G401.6 (cell line): ENCODE data around the gene HNRNPA1.
"Not testable (repeated sequence)": the region's sequence is repeated elsewhere in the genome, so short reads cannot be mapped to it uniquely, and the experiment has no call there.

Experiments used
- FAIRE-seq: peaks from 2 replicates; lab custom pipeline; 2012; peaks lifted over from hg19 to GRCh38; lab: Jason Lieb, UNC

The HNRNPA1 gene

DNA sequence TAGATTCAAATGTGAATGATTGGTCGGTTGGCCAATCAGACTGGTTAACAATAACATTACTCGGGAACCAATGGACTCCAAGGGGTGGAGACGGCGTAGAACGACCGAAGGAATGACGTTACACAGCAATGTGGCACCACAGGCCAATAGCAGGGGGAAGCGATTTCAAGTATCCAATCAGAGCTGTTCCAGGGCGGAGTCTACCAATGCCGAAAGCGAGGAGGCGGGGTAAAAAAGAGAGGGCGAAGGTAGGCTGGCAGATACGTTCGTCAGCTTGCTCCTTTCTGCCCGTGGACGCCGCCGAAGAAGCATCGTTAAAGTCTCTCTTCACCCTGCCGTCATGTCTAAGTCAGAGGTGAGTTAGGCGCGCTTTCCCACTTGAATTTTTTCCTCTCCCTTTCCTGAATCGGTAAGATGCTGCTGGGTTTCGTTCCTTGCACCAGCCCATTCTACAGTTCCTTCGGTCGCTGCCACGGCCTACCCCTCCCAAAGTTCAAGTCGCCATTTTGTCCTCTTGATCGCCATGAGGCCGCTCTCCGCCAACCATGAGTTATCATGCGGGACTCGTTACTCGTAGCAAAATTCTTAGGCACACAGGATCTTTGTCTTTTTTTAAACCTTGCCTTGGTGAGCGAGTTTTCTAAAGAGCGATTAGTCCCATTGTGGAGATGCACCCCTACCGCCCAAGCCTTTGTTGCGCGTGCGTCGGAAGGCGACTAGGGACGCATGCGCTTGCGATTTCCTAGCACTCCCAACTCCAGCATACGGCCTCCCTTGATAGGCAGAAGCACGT lies at the start of gene HNRNPA1:
Gene HNRNPA1, plus strand, starts transcription at position 259 of the 793 bp plus-strand sequence. Its CDS starts 82 bp downstream, at position 341.
- FAIRE-seq, result peak; percentile 97

DNA sequence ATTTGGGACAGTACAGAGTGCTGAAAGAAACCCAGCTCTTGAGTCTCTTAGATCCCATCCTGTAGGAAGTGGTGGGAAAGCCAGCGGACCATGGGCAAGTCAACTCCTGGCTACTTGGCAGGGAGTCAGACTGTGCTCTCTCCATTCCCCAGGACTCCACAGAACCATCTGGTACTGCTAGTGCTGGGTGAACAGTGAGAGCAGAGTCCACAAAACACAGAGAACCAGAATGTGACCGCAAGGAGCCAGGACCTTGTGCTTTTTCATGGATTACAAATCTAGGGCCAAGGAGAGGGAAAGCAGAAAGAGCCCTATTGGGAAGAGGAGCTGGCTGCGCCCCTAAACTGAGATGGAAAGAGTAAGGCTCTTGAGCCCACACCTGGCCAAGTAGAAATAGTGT lies 49.3 kb upstream of the HNRNPA1 start:
- not testable (repeated sequence) for FAIRE-seq

- FAIRE-seq, result peak; percentile 88
Measured at GRCh38 chr12:54232790-54233189, 47.7 kb upstream of the HNRNPA1 start.

- FAIRE-seq, result no peak
Measured at GRCh38 chr12:54238531-54238930, 42.0 kb upstream of the HNRNPA1 start.

- FAIRE-seq, result no peak
Measured at GRCh38 chr12:54239620-54240019, 40.9 kb upstream of the HNRNPA1 start.

GRCh38 chr12:54240129-54240528 lies 40.4 kb upstream of the HNRNPA1 start:
- no peak for FAIRE-seq

DNA sequence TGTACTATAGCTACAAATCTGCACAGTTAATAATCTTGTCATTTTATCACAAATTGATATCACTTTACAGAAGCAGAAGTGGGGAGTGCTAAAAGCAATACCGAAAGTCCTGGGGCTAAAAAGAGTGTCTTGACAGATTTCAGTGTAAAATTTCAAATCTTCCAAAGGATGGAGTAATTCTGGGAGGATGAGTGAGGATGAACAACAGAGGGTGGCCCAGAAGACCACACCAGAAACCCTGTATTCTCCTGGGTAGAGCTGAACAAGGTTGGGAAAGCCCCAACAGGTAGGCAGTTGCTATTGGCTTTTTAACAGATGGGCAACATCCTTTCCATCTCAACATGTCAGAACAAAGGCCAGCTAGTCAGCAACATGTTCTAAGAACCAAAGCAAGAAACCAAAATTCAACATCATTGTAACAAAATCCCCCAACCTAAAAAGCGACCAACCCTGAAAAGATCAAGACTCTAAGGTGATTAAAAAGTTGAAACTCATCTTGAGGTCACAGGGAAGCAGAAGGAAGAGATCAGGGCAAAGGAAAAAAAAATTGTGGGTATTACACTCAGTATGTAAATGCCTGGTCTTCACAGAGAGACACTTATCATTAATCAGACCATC lies 39.4 kb upstream of the HNRNPA1 start:
- FAIRE-seq, result no peak

DNA sequence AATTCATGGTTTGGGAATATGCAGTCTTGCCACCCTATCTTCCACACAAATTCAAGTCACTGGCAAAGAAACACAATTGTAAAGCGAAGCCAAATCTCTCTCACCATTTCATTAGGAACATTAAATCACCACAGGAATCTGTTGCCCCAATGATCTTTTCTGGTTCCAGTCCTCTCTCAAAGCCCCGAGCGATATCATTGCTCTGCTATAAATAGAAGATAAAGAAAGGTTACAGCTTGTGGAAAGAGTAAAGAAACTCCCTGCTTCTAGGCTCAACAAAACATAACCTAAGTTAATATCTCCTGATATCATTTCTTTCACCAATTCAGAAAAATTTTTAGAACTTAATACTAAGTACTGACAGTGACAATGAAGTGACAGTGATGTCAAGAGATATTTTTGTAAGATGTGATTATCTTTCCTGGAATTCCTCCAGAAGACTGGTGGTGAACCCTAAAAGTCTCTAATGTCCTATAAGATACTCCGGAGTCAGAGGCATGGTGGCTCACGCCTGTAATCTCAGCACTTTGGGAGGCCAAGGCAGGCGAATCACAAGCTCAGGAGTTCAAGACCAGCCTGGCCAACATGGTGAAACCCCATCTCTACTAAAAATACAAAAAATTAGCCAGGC lies 34.4 kb upstream of the HNRNPA1 start:
- FAIRE-seq, result no peak

DNA sequence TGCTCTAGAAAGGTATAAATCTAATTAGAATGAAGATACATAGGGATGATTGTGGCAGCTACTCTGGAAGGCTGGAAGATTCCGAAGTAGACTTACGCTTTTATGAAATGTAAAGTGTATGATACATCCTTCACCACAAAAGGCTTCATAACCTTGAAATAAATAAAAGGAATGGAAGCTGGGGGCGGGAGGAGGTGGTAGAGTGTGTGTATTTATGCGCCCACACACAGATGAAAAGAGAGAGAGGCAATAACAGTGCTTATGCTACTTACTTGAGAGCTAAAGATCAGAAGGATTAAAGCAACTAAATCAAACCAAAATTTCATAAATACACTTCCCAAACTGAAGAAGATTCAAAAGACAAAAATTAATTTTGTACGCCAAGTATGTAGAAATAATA lies 31.0 kb upstream of the HNRNPA1 start:
- no peak for FAIRE-seq

DNA sequence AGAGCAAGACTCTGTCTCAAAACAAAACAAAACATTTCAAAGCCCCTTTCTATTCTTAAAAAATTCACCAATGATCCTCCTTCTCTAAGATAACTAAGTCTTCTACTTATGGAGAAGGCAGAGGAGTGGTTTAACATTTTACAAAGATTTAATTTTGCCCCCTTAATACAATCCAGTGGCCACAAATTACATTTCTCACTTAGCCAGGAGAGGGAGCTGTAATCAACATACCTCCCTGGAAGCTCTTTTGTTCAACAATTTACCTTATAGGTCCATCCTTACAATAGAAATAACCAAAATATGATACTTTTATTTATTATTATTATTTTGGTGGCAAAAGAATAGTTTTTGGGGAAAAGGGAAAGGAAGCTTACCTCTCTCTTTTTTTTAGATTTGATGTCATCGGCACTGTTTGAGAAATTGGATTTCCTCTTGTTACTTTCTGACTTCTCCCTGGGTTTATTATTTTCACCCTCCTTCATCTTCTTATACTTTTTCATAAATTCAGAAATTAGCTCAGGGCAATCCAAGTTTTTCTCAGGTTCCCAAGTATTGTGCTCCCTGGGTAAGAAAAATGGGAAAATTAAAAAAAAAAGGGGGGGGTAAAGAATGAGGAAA lies 28.8 kb upstream of the HNRNPA1 start:
- peak; percentile 90 for FAIRE-seq

GRCh38 chr12:54253240-54253639 lies 27.3 kb upstream of the HNRNPA1 start:
- FAIRE-seq, result no peak

DNA sequence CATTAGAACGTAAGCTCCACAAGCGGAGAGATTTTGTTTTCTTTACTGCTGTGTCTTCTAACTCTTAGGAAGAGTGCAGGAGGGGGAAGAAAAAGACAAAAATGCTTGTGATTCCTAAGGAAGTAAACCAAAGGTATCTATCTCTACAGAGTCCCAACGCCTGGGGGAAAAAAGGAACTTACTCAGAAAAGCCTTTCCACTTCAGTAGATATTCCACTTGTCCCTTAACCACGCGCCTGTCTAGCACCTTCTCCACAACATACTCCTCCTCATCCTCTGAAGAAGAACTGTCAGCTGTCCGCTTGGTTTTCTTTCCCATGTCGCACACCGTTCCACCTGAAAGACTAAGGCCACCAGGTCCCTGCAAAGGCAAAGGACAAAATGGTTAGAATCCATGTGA lies 23.2 kb upstream of the HNRNPA1 start:
- no peak for FAIRE-seq

DNA sequence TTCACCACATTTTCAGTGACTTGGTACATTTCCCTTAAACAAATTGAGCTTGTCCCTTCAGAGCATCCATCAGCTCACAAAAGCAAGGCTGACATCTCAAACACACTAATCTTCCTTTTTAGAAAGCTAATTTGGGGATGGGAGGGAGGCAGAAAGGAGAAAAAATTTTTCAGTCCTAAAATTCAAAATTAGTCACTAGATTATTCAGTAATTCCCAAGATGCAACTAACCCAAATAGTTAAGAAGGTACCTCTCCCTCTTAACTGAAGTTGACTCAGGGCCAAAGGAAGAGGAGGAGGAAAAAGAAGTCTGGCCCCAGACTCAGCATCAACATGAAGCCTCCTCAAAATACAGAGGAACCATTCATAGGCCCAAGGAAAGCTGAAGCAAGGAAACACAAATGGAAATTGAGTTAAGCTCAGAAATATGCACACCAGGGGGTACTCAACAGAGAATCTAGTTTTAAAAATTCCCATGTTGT lies 22.3 kb upstream of the HNRNPA1 start:
- peak; percentile 98 for FAIRE-seq

DNA sequence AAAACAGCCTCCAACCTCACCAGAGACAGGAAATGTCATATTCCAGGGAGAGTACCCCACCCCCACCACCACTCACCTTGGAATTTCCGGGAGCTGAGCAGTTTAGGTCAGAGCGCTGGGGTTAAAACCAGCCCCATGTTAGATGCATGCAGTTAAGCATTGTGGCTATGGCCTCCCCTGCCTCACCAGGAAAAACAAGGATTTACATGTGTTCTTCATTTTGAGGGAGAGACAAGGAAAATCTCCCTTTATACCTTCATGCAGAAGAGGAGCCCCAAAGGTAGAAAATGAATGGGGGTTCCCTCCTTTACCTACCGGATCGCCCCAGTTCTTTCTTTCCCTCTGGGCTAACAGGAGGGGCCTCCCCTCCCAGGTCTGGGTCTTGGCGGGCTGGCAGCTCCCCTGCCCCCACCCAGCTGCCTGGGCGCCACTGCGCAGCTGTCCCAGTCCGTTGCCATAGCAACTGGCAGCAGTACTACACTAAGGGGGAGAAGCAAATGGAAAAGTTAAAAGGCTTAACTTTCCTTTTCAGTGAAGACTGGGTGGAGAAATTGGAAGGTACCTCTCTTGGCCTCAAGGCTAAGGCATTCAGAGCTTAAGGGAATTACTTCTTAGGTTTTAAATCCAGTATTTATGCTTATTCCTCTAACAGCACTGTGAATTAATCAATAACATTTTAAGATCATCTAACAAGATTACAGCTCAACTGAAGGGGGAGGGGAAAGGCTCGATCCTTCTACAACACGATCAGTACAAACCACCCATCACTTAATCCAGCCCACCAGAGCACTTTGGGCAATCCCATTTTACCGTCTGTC lies 21.1 kb upstream of the HNRNPA1 start:
- FAIRE-seq, result no peak

DNA sequence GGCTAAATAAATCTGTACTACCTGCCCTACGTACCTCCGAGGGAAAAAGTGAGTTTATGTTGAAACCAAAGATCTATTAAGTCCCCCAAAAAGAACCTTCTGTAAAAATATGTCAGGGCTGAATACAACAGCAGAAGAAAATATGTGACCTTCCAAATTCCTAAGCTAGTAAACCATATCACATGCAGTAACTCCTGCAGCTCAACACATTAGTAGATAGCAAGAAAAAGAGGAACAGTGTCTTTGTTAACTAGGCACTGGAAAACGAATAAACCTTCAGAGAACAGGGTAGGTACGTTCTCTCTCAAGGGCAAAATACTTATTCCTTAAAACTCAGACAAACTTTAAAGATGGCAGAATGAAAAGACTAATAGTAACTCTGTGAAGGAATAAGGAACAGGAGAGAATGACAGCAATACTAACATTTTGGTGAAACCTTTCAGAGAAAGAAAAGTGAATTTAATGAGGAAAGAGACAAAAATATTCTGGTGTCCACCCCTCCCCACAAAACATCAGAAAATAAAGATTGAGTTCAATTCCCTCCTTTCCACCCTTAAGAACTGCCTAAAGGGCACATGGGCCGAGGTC lies 18.6 kb upstream of the HNRNPA1 start:
- FAIRE-seq, result peak; percentile 98

- FAIRE-seq, result no peak
Measured at GRCh38 chr12:54262403-54262925, 18.1 kb upstream of the HNRNPA1 start.

DNA sequence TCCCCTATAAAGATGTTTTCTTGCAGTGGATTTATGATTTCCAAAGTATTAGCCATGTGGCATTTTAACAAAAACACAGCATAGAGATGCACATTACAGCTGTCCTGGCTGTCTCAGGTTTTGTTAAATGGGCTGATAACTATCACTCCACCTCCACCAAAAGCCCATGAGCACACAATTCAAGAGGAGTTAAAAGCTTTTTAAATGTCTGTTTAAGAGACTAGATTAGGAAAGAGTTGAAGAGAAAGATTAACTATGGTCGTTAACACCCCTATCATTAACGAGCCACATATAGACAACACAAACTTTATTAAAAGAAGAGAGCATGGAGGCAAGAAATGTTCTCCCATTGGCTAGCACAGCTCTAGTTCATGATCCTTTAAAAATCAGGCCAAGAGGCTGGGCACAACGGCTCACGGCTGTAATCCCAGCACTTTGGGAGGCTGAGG lies 15.1 kb upstream of the HNRNPA1 start:
- FAIRE-seq, result no peak

DNA sequence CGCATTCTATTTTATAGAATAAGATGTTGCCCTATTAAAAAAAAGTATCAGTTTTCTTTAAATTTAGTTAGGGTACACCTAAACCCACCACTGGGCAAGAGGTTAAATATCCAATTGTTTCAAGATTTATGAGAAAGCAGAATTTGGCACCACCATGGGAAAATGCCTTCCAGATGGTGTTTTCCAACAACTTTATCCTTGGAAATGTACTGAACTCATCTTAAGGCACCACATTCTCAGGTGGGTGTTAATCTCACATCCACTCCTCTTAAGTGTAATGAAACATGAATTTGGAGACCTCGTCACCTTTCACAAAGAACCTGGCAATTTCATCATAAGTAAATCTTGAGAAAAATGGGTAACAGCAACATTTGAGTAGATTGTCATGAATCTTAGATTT lies 13.7 kb upstream of the HNRNPA1 start:
- peak; percentile 50 for FAIRE-seq

- FAIRE-seq, result peak; percentile 36
Measured at GRCh38 chr12:54270345-54270744, 10.2 kb upstream of the HNRNPA1 start.

DNA sequence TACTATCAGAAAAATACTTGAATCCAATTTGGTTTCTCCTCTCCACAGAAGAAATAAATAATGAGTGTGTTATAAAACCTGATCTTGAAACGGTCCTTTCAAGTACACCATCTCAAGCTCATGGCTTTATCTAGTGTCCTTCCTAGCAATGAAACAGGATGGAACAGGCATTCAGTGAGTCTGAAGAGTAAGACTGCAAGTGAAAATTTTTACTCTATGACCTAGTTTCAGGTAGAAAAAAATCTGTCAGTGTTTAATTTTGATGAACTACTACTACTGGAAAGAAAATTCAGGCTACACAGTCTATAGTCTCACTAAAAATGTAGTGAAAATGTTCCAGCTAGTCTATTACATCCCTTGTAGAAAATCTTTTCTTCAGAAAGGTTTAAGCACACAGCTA lies 8.3 kb upstream of the HNRNPA1 start:
- peak; percentile 85 for FAIRE-seq

GRCh38 chr12:54273981-54274380 lies 6.5 kb upstream of the HNRNPA1 start:
- no peak for FAIRE-seq
